Left ventricle myocardium inferior (tissue), 1 donor: ENCODE measurements around the gene SUPT20HL1. TPM values are rescaled to one million over a fixed set of nuclear protein-coding genes. Genes with fewer than 3 reads are reported as not detected.

Experiments
- DNase-seq: peaks from one replicate; pipeline ENCODE4 v3.0.0-alpha.2; 2020
- H3K27ac ChIP-seq: fragments of 200-600 bp; replicated peaks from 2 replicates; pipeline ENCODE4 v1.8.0; 2021
- H3K27me3 ChIP-seq: fragments of 200-600 bp; 2 replicates; pipeline ENCODE4 v1.8.0; 2021; ENCODE audit warnings: low read depth
- H3K36me3 ChIP-seq: fragments of 200-600 bp; 2 replicates; pipeline ENCODE4 v1.8.0; 2021
- H3K4me1 ChIP-seq: fragments of 200-600 bp; 2 replicates; pipeline ENCODE4 v1.8.0; 2021
- H3K4me3 ChIP-seq: fragments of 200-600 bp; 2 replicates; pipeline ENCODE4 v1.8.0; 2021; ENCODE audit warnings: mild to moderate bottlenecking, moderate library complexity
- H3K9me3 ChIP-seq: fragments of 200-600 bp; replicated peaks from 2 replicates; pipeline ENCODE4 v1.8.0; 2021
- CTCF ChIP-seq: fragments of 200-600 bp; IDR thresholded peaks from 2 replicates; pipeline ENCODE4 v1.8.0; 2021; ENCODE audit warnings: antibody characterized with exemption, mild to moderate bottlenecking, borderline replicate concordance
- intact Hi-C: fragments of 100-400 bp; cut with micrococcal nuclease; formaldehyde crosslinking; loops from one replicate; pipeline ENCODE4 v1.11.0; 2022
- total RNA-seq: library from RNA; stranded (reverse); fragmentation: NEBNext Ultra II Directional; extraction: Animal tissue kit (Norgen Biotek cat#: 25700); gene quantifications from one replicate; pipeline ENCODE4 v1.2.1, GENCODE V29; 2021
- donor health status: DM: no; HTN: yes; CAD: no; lungs with severe emphysema.

The SUPT20HL1 gene
- total RNA-seq, 1 donor from 2014 or later = not detected

- no peak overlapping the region for H3K4me3 ChIP-seq
- peaks cover 5% of the 10 kb centered on the region for H3K4me1 ChIP-seq
- intact Hi-C loops = loop anchor here (10.0 kb wide), 1 partner anchor 113 kb away; no protein-coding TSS in a partner anchor
- no peak overlapping the region for H3K27ac ChIP-seq
- no peaks in the 10 kb centered on the region for H3K27me3 ChIP-seq
- TF ChIP-seq CTCF = no peak
- no peaks in the 10 kb centered on the region for H3K36me3 ChIP-seq
- no peaks in the 10 kb centered on the region for H3K9me3 ChIP-seq
- no peak for DNase-seq
These were observed 30.9 kb downstream of the SUPT20HL1 start for GRCh38 chrX:24391389-24391788.

- no peak overlapping the region for H3K4me3 ChIP-seq
- peaks cover 7% of the 10 kb centered on the region for H3K4me1 ChIP-seq
- H3K27ac ChIP-seq = no peak overlapping the region
- no peaks in the 10 kb centered on the region for H3K27me3 ChIP-seq
- no peaks in the 10 kb centered on the region for H3K36me3 ChIP-seq
- no peak for TF ChIP-seq CTCF
- no peaks in the 10 kb centered on the region for H3K9me3 ChIP-seq
- no peak for DNase-seq
- intact Hi-C loops = loop anchor here (10.0 kb wide), 1 partner anchor 113 kb away; no protein-coding TSS in a partner anchor
These were observed 31.4 kb downstream of the SUPT20HL1 start for GRCh38 chrX:24391843-24392242.

GRCh38 chrX:24392709-24393108, 32.3 kb downstream of the SUPT20HL1 start:
- H3K4me1 ChIP-seq = peaks cover 7% of the 10 kb centered on the region
- no peaks in the 10 kb centered on the region for H3K9me3 ChIP-seq
- no peak overlapping the region for H3K4me3 ChIP-seq
- no peak overlapping the region for H3K27ac ChIP-seq
- H3K27me3 ChIP-seq = no peaks in the 10 kb centered on the region
- no peak for TF ChIP-seq CTCF
- peak; percentile 27 for DNase-seq
- intact Hi-C loops = loop anchor here (10.0 kb wide), 1 partner anchor 112 kb away; no protein-coding TSS in a partner anchor
- H3K36me3 ChIP-seq = no peaks in the 10 kb centered on the region

GRCh38 chrX:24395775-24396174, 35.3 kb downstream of the SUPT20HL1 start:
- H3K27ac ChIP-seq = peak overlapping the region; percentile 40
- H3K4me1 ChIP-seq = peaks cover 7% of the 10 kb centered on the region
- DNase-seq = no peak
- no peaks in the 10 kb centered on the region for H3K9me3 ChIP-seq
- intact Hi-C loops = loop anchor here (10.0 kb wide), 1 partner anchor 109 kb away; no protein-coding TSS in a partner anchor
- H3K4me3 ChIP-seq = no peak overlapping the region
- H3K36me3 ChIP-seq = no peaks in the 10 kb centered on the region
- peak; percentile 73 for TF ChIP-seq CTCF
- H3K27me3 ChIP-seq = no peaks in the 10 kb centered on the region

- Histone ChIP-seq H3K4me1 (peaks cover 7% of the 10 kb centered on the region), H3K4me3 (no peak overlapping the region), H3K27ac (peak overlapping the region; percentile 40), H3K36me3 (no peaks in the 10 kb centered on the region), H3K27me3 (no peaks in the 10 kb centered on the region), H3K9me3 (no peaks in the 10 kb centered on the region)
- TF ChIP-seq CTCF = no peak
- no peak for DNase-seq
- intact Hi-C loops = loop anchor here (10.0 kb wide), 1 partner anchor 108 kb away; no protein-coding TSS in a partner anchor
These were observed 35.9 kb downstream of the SUPT20HL1 start for GRCh38 chrX:24396236-24396930.
